Esophagus squamous epithelium (tissue), 4 donors: ENCODE data around the gene CCDC144A.
"Not testable (repeated sequence)": the region's sequence is repeated elsewhere in the genome, so short reads cannot be mapped to it uniquely, and the experiment has no call there.

Source experiments
- CTCF ChIP-seq, 6 experiments: fragments of 450-650 bp in 4 of 6; fragments of 200-600 bp in 2 of 6; sonication (generic) in 2 of 6; IDR thresholded peaks; one replicate each; pipeline ENCODE4 v1.5.1; 2016 to 2019; ENCODE audit warnings: antibody characterized with exemption in 6 of 6, mild to moderate bottlenecking in 4 of 6, moderate library complexity in 4 of 6
- POLR2A ChIP-seq, 4 donors: fragments of 450-650 bp; IDR thresholded peaks; one replicate each; pipeline ENCODE4 v1.6.1; 2017; ENCODE audit warnings: antibody characterized with exemption in 4 of 4, mild to moderate bottlenecking in 4 of 4, moderate library complexity in 3 of 4

GRCh38 chr17:16689731-16690281 is at the start of gene CCDC144A:
- peak in 5 of 6 experiments; percentile 26 to 75 (median 43) for TF ChIP-seq CTCF (IDR thresholded peaks at IDR 0.05)
- TF ChIP-seq POLR2A (IDR thresholded peaks at IDR 0.05) = not testable (repeated sequence)
